A673 (cell line): Measurements from ENCODE around the gene EIPR1.

Experiments
- EZH2 ChIP-seq: fragments of 200-600 bp; sonication (generic); IDR thresholded peaks from 2 replicates; pipeline ENCODE4 v1.6.1; 2017; ENCODE audit warnings: borderline replicate concordance, low read depth, mild to moderate bottlenecking, mixed read lengths, antibody characterized with exemption, low read length; ENCODE audit not compliant: poor library complexity, severe bottlenecking
- TF ChIP-seq, protein P1 (sequence below): fragments of 300-800, 200-600 bp; sonication (generic); conservative IDR thresholded peaks from 2 replicates; pipeline ENCODE4 v1.5.1; 2017; ENCODE audit warnings: low read depth, mild to moderate bottlenecking, antibody characterized with exemption, low read length, moderate library complexity, mixed read lengths

DNA sequence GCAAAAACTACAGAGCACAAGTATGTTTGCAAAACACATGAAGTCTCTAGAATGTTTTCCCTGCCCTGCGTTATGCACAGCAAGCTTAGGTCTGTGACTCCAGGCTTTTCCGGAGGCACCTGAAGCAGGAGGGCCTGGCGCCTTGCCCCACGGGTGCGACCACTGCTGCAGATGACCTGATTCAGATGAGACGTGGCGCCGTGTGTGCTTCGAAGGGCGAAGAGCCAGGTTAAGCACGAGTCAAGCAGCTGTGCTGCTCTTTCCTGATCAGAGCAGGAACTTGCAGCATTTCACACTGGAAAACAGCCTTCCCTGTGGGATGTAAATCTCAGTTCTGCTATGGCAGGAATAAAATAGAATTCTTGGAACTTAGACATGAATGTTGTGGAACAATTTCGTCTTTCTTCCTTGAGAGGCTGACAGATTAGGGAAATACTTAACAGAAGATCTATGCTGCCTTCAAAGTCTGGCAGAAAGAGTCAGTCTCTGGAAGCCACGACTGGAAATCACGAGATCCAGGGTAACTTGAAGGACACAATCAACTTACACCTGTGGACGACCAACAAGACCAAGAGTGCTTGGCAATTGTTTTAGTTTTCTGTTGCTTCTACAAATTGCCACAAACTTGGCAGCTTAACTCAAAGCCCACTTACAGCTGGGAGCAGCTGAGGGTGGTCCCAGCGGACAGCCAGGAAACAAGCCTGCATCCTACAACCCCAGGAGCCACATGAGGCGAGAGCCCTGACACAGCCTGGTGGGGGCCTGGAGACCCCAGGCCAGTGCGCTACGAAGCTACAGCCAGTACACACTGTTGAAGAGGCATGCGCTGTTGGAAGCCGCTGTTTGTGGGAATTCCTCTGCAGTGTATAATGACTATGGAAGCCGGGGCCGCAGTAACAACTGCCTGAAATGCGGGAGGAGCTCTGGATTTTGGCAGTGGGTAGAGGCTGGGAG, 42.9 kb downstream of the EIPR1 start:
- TF ChIP-seq, protein P1, sequence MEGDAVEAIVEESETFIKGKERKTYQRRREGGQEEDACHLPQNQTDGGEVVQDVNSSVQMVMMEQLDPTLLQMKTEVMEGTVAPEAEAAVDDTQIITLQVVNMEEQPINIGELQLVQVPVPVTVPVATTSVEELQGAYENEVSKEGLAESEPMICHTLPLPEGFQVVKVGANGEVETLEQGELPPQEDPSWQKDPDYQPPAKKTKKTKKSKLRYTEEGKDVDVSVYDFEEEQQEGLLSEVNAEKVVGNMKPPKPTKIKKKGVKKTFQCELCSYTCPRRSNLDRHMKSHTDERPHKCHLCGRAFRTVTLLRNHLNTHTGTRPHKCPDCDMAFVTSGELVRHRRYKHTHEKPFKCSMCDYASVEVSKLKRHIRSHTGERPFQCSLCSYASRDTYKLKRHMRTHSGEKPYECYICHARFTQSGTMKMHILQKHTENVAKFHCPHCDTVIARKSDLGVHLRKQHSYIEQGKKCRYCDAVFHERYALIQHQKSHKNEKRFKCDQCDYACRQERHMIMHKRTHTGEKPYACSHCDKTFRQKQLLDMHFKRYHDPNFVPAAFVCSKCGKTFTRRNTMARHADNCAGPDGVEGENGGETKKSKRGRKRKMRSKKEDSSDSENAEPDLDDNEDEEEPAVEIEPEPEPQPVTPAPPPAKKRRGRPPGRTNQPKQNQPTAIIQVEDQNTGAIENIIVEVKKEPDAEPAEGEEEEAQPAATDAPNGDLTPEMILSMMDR, result no peak
- no peak for TF ChIP-seq EZH2
